Measurements from ENCODE around the gene KRT23. TPM values are rescaled to one million over a fixed set of nuclear protein-coding genes. Genes with fewer than 3 reads are reported as not detected.

KRT23 gene
- total and polyA plus RNA-seq, 2 of the 13 experiments (the other 11 are each of a cell fraction or from before 2014, with no cell fraction given): 24.7 to 51.1 TPM

DNA sequence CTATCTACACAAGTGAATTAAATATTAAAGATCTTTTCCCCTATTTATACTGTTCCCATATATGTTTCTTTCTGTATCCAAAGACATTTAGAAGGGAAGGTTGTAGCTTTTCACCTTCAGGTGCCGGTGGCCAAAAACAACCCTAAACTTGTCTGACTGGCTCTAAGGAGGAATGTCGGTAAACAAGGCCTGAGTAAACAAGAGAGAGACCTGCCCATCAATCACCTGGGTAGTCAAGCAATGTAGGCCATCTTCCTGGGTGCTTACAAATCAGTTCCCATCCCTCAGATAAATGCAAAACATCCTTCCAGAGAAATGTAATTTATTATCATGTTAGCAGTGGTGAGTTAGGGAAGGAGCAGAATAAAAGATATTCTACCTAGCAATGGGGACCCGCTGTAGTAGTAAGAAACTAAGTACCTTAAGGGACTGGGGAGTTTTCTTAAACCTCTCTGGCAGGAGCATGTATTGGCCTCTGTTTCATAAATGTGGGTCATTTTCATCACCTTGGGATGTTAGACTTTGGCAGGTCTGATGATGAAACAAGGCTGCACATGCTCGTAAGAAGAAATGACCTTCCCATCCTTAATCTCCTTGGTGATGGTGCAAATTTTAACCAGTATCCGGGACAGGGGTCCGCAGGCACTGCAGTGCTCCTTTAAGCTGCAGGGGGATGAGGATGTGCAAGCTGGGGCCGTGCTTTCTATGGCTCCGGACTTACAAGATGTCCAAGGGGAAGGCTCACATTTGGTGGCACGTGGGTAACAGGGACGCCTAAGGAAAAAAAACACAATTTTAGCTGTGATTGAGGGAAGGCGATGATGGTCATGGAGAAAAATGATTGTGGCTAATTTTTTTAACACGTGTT, 20.9 kb upstream of the KRT23 start (continued):
- TF ChIP-seq ZGPAT (CRISPR knock-in tag; IDR thresholded peaks at IDR 0.05) (peak; percentile 54), ELF3 (CRISPR knock-in tag; IDR thresholded peaks at IDR 0.05) (peak; percentile 86), SSRP1 (CRISPR knock-in tag; IDR thresholded peaks at IDR 0.05) (no peak), CSRNP2 (CRISPR knock-in tag; conservative IDR thresholded peaks at IDR 0.05; ENCODE audit: low read depth) (no peak), MYPOP (CRISPR knock-in tag; IDR thresholded peaks at IDR 0.05) (0 out of 2 replicates have a peak, but pooled peaks have one; percentile 31), ZKSCAN5 (CRISPR knock-in tag; IDR thresholded peaks at IDR 0.05) (no peak), ZNF557 (CRISPR knock-in tag; IDR thresholded peaks at IDR 0.05) (0 out of 2 replicates have a peak, but pooled peaks have one; percentile 67), TARDBP (CRISPR knock-in tag; IDR thresholded peaks at IDR 0.05) (peak; percentile 76; the same call in 1 of the 2 replicates), KAT8 (CRISPR knock-in tag; IDR thresholded peaks at IDR 0.05) (peak; percentile 60; the same call in 1 of the 2 replicates), NR2F2 (IDR thresholded peaks at IDR 0.05; ENCODE audit: borderline replicate concordance, low read depth) (peak; percentile 18; the same call in 1 of the 2 replicates), HMGXB3 (CRISPR knock-in tag; IDR thresholded peaks at IDR 0.05; ENCODE audit: borderline replicate concordance) (no peak), HMG20A (CRISPR knock-in tag; IDR thresholded peaks at IDR 0.05; ENCODE audit: borderline replicate concordance) (peak; percentile 89; the same call in 1 of the 2 replicates), HNF1A (IDR thresholded peaks at IDR 0.05; ENCODE audit: low read depth) (peak; percentile 46; the same call in 1 of the 2 replicates), HNF1A (CRISPR knock-in tag; IDR thresholded peaks at IDR 0.05; ENCODE audit: borderline replicate concordance) (peak; percentile 58; the same call in 1 of the 2 replicates), JUNB (CRISPR knock-in tag; IDR thresholded peaks at IDR 0.05; ENCODE audit: borderline replicate concordance) (no peak)
